Measurements from ENCODE around the gene CFAP157. TPM values are rescaled to one million over a fixed set of nuclear protein-coding genes. Genes with fewer than 3 reads are reported as not detected.

CFAP157 gene
- total and polyA plus RNA-seq, 2 of the 13 experiments (the other 11 are each of a cell fraction or from before 2014, with no cell fraction given), result 0.07 TPM; not detected in 1

DNA sequence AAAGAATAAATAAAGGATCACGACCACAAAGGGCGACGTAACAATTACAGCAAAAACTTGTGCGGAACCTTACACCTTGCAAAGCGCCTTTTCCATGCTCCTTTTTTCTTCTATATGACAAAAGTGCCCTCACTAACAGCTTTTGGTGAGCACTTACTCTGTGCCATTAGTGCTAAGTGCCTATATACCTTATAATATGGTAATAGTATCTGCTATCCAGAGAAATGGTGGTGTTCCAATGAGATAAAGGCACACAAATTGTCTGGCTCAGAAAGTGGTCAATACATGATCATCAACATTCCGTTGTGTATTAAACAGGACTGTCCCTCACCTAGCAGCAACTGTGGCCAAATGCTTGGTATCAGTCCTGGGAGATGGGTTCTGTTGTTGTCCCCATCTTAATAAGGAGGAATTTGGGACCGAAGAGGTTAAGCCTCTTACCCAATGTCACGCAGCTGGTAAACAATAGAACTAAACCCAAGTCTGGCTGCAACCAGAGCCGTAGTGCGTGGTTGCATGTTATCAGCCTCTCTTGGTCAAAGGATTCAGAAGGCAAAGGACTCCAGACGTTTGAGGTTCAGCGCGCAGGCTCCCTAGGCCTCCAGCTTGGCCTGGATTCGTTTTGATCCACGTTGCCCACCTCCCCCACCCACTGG lies 28.9 kb downstream of the CFAP157 start (continued):
- TF ChIP-seq ZNF501 (CRISPR knock-in tag; IDR thresholded peaks at IDR 0.05), result peak; percentile 10; the same call in 1 of the 2 replicates
- TF ChIP-seq, protein P1, sequence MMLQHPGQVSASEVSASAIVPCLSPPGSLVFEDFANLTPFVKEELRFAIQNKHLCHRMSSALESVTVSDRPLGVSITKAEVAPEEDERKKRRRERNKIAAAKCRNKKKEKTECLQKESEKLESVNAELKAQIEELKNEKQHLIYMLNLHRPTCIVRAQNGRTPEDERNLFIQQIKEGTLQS (CRISPR knock-in tag; IDR thresholded peaks at IDR 0.05), result no peak
- TF ChIP-seq CREB1 (IDR thresholded peaks at IDR 0.05), result no peak
- peak; percentile 31; the same call in 1 of the 2 replicates for TF ChIP-seq CREB1 (CRISPR knock-in tag; IDR thresholded peaks at IDR 0.05)
- no peak for TF ChIP-seq NAIF1 (CRISPR knock-in tag; IDR thresholded peaks at IDR 0.05; ENCODE audit: borderline replicate concordance)
- no peak for TF ChIP-seq TARDBP (CRISPR knock-in tag; IDR thresholded peaks at IDR 0.05)

DNA sequence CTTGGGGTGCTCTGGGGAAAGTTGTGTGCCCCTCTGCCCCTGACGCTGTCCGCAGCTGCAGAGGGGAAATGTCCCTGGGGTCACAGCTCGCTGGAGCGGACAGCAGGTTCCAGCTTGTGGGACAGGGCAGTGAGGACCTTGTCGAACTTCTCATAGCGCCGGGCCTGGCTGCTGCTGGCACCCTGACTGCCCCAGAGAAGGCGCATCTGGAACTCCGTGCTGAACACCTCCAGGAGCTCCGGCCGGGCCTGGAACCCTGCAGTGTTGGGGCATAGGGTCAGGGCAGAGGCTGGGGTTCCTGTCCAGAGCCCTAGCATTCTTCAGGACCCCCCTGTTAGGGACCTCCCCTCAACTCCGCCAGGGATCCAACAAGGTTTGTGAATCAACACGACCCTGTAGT lies 31.9 kb downstream of the CFAP157 start:
- no TSS peak for BruUV-seq (replicated peaks)
- TF ChIP-seq, protein P2, sequence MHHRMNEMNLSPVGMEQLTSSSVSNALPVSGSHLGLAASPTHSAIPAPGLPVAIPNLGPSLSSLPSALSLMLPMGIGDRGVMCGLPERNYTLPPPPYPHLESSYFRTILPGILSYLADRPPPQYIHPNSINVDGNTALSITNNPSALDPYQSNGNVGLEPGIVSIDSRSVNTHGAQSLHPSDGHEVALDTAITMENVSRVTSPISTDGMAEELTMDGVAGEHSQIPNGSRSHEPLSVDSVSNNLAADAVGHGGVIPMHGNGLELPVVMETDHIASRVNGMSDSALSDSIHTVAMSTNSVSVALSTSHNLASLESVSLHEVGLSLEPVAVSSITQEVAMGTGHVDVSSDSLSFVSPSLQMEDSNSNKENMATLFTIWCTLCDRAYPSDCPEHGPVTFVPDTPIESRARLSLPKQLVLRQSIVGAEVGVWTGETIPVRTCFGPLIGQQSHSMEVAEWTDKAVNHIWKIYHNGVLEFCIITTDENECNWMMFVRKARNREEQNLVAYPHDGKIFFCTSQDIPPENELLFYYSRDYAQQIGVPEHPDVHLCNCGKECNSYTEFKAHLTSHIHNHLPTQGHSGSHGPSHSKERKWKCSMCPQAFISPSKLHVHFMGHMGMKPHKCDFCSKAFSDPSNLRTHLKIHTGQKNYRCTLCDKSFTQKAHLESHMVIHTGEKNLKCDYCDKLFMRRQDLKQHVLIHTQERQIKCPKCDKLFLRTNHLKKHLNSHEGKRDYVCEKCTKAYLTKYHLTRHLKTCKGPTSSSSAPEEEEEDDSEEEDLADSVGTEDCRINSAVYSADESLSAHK (CRISPR knock-in tag; IDR thresholded peaks at IDR 0.05; ENCODE audit: borderline replicate concordance), result no peak
- TF ChIP-seq ZNF34 (CRISPR knock-in tag; IDR thresholded peaks at IDR 0.05; ENCODE audit: borderline replicate concordance) (no peak), NR2C2 (CRISPR knock-in tag; IDR thresholded peaks at IDR 0.05; ENCODE audit: borderline replicate concordance) (no peak)
- TF ChIP-seq, protein P3, sequence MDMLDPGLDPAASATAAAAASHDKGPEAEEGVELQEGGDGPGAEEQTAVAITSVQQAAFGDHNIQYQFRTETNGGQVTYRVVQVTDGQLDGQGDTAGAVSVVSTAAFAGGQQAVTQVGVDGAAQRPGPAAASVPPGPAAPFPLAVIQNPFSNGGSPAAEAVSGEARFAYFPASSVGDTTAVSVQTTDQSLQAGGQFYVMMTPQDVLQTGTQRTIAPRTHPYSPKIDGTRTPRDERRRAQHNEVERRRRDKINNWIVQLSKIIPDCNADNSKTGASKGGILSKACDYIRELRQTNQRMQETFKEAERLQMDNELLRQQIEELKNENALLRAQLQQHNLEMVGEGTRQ (IDR thresholded peaks at IDR 0.05; ENCODE audit: low read depth, low read length), result no peak
- TF ChIP-seq, protein P3 (CRISPR knock-in tag; IDR thresholded peaks at IDR 0.05; ENCODE audit: borderline replicate concordance), result no peak
- H3K9ac ChIP-seq (ENCODE audit: insufficient read depth, low read depth, low read length), result no peak overlapping the region
- peaks cover 34% of the 10 kb centered on the region for H3K4me1 ChIP-seq (ENCODE audit: insufficient read depth, low read length)
- in situ Hi-C loops (cut with HindIII; ENCODE audit: extremely low pct_ligation_motif_present, low pct_unique_long_range_greater_than_20kb), result loop anchor here (5.0 to 10.0 kb wide), 2 partner anchors 44 to 234 kb away; no protein-coding TSS in a partner anchor
- 48% methylated on average over 2 of the region's 13 CpGs for WGBS (ENCODE audit: low lambda C conversion rate)
- no peaks in the 10 kb centered on the region for H4K20me1 ChIP-seq (ENCODE audit: insufficient read depth, low read length)
- DNase-seq (ENCODE audit: low spot score) (no peak), ATAC-seq (no peak), FAIRE-seq (no peak)
- H3K9me3 ChIP-seq (ENCODE audit: low read length), result no peaks in the 10 kb centered on the region
- no peaks in the 10 kb centered on the region for H3K79me2 ChIP-seq (ENCODE audit: insufficient read depth, low read length)
- POLR2A ChIA-PET, result no interaction called here
- H3K27me3 ChIP-seq (ENCODE audit: control insufficient read depth in 1 of 2, insufficient read depth in 2 of 2, low read length in 2 of 2), result peaks cover 4 to 32% of the 10 kb centered on the region in 2 experiments; a peak in 4 of 5 replicates
- H3K4me2 ChIP-seq (ENCODE audit: low read depth, low read length), result no peak overlapping the region
- CTCF ChIA-PET (ENCODE audit: low intra/inter-chr PET ratio, low total read pairs), result no interaction called here
- no peak overlapping the region for H2AFZ ChIP-seq (ENCODE audit: low read length)
- no peak overlapping the region for H3K27ac ChIP-seq (ENCODE audit: extremely low read length, insufficient read depth, low read length)
- H3K4me3 ChIP-seq (replicated peaks in 1 of 3; ENCODE audit: insufficient read depth in 1 of 3, low read depth in 2 of 3, low read length in 3 of 3), result no peak overlapping the region
- no peaks in the 10 kb centered on the region for H3K36me3 ChIP-seq (replicated peaks in 1 of 2; ENCODE audit: control insufficient read depth in 1 of 2, insufficient read depth in 2 of 2, low read length in 2 of 2)
- intact Hi-C loops (cut with micrococcal nuclease; ENCODE audit: unreplicated experiment), result no loop called here
